ENCODE measurements around the gene CCNE1.

DNA sequence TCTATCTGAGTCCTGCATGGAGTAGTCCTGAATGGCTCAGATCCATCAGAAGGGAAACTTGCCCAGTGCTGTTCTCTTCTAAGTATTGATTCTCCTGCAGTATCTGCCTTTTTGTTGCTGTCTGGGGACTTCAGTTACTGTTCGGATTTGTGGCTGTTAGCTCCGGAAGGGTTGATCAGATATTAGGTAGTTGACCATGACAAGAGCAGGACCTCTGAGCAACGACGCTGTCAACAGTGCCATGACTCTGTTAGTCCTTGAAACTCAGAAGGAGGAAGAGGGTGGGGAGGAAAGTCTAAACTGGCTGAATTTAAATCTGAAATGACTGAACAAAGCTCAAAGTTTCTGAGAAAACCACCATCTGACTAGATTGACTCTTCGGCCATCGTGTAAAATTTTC, 42.2 kb downstream of the CCNE1 start:
- TF ChIP-seq SIN3A (IDR thresholded peaks at IDR 0.05; ENCODE audit: borderline replicate concordance, insufficient read depth, low read length), result no peak
- no peak for TF ChIP-seq POLR2AphosphoS5 (IDR thresholded peaks at IDR 0.05; ENCODE audit: low read depth, low read length)
- no peak for TF ChIP-seq REST (IDR thresholded peaks at IDR 0.05; ENCODE audit: insufficient read depth in 1 of 2, low read depth in 2 of 2, low read length in 2 of 2)

Measured in PFSK-1 (cell line).